H1 (cell line): ENCODE data around the gene LYRM4. TPM values are rescaled to one million over a fixed set of nuclear protein-coding genes. Genes with fewer than 3 reads are reported as not detected.

Experiments used
- CTCF ChIA-PET: fragments of 300-600 bp; sonication (Branson Sonifier 250); formaldehyde crosslinking; loops from one replicate; lab custom pipeline; 2021; ENCODE audit not compliant: partially characterized antibody; lab: Charles Lee
- POLR2A ChIA-PET: fragments of 300-600 bp; sonication (Branson Sonifier 250); formaldehyde crosslinking; loops from one replicate; lab custom pipeline; 2021; ENCODE audit warnings: inconsistent platforms; ENCODE audit not compliant: partially characterized antibody; lab: Charles Lee
- DNase-seq, 2 experiments: peaks; one replicate each; pipeline versions ENCODE4 v3.0.0 to v3.0.0-alpha.2; 2010 to 2022; ENCODE audit warnings: low spot score in 2 of 2, low read depth in 1 of 2, mixed read lengths in 1 of 2
- FAIRE-seq: peaks from 2 replicates; lab custom pipeline; 2011; peaks lifted over from hg19 to GRCh38; lab: Jason Lieb, UNC
- H2AFZ ChIP-seq: 2 replicates; pipeline ENCODE4 v1.8.1; 2012; ENCODE audit warnings: low read length, inconsistent platforms
- H2AK5ac ChIP-seq: 2 replicates; pipeline ENCODE4 v1.6.1; 2013; ENCODE audit warnings: low read depth, low read length
- H2BK120ac ChIP-seq: replicated peaks from 2 replicates; pipeline ENCODE3; 2013; ENCODE audit warnings: low read depth, low read length, inconsistent platforms
- H2BK12ac ChIP-seq: 2 replicates; pipeline ENCODE4 v1.6.1; 2013; ENCODE audit warnings: low read depth, low read length
- H2BK15ac ChIP-seq: 2 replicates; pipeline ENCODE4 v1.6.1; 2013; ENCODE audit warnings: low read length
- H2BK20ac ChIP-seq: 2 replicates; pipeline ENCODE4 v1.6.1; 2013; ENCODE audit warnings: low read length
- H2BK5ac ChIP-seq: 2 replicates; pipeline ENCODE4 v1.6.1; 2013; ENCODE audit warnings: low read depth, low read length
- H3K14ac ChIP-seq: 2 replicates; pipeline ENCODE4 v1.6.1; 2013; ENCODE audit warnings: inconsistent platforms; ENCODE audit not compliant: insufficient read length
- H3K18ac ChIP-seq: 2 replicates; pipeline ENCODE4 v1.6.1; 2013; ENCODE audit warnings: low read length; ENCODE audit errors: extremely low read depth
- H3K23ac ChIP-seq: 2 replicates; pipeline ENCODE4 v1.6.1; 2013; ENCODE audit warnings: inconsistent platforms; ENCODE audit not compliant: insufficient read length
- H3K23me2 ChIP-seq: 2 replicates; pipeline ENCODE4 v1.6.1; 2013; ENCODE audit warnings: low read depth, low read length
- H3K27ac ChIP-seq: 2 replicates; pipeline ENCODE4 v1.6.1; 2011; ENCODE audit warnings: low read depth, low read length, inconsistent platforms
- H3K27me3 ChIP-seq, 4 experiments: replicated peaks in 1 of 4; 1 replicate in 1 of 4; 2 replicates in 3 of 4; pipeline versions ENCODE4 v1.6.1 to v1.8.1; 2011 to 2013; ENCODE audit warnings: low read length in 3 of 4, mild to moderate bottlenecking in 3 of 4, inconsistent platforms in 2 of 4, mixed read lengths in 2 of 4, moderate library complexity in 1 of 4; ENCODE audit not compliant: control insufficient read depth in 3 of 4, insufficient read depth in 3 of 4; ENCODE audit errors: extremely low read depth in 1 of 4
- H3K36me3 ChIP-seq, 4 experiments: 2 replicates each; pipeline versions ENCODE4 v1.6.1 to v1.8.1; 2011 to 2013; ENCODE audit warnings: mild to moderate bottlenecking in 4 of 4, low read length in 3 of 4, moderate library complexity in 2 of 4, control low read depth in 1 of 4, inconsistent platforms in 1 of 4; ENCODE audit not compliant: insufficient read depth in 4 of 4, control insufficient read depth in 2 of 4
- H3K4ac ChIP-seq: replicated peaks from 2 replicates; pipeline ENCODE3; 2013; ENCODE audit warnings: low read length, low read depth, mixed read lengths, inconsistent platforms; ENCODE audit not compliant: insufficient read length
- H3K4me1 ChIP-seq, 4 experiments: replicated peaks in 1 of 4; 1 replicate in 1 of 4; 2 replicates in 3 of 4; pipeline versions ENCODE4 v1.6.1 to v1.8.1; 2011 to 2013; ENCODE audit warnings: low read length in 3 of 4, inconsistent platforms in 2 of 4, mixed read lengths in 1 of 4; ENCODE audit not compliant: insufficient read depth in 4 of 4, control insufficient read depth in 3 of 4
- H3K4me2 ChIP-seq, 2 experiments: 2 replicates each; pipeline versions ENCODE4 v1.6.1 to v1.8.1; 2011 to 2013; ENCODE audit warnings: low read depth in 2 of 2, low read length in 2 of 2, control low read depth in 1 of 2, inconsistent platforms in 1 of 2, mild to moderate bottlenecking in 1 of 2; ENCODE audit not compliant: insufficient read depth in 1 of 2
- H3K4me3 ChIP-seq, 4 experiments: fragments of 200-600, 300-600 bp in 1 of 4; sonication (generic), shearing (Covaris generic), sonication (Bioruptor Twin) in 1 of 4; 2 replicates each; pipeline versions ENCODE4 v1.5.1 to v1.8.1; 2011 to 2016; ENCODE audit warnings: low read length in 4 of 4, low read depth in 3 of 4, control low read depth in 2 of 4, inconsistent platforms in 2 of 4, mild to moderate bottlenecking in 2 of 4, mixed read lengths in 1 of 4, moderate library complexity in 1 of 4; ENCODE audit not compliant: insufficient read depth in 2 of 4; ENCODE audit errors: extremely low read depth in 1 of 4
- H3K56ac ChIP-seq: replicated peaks from 2 replicates; pipeline ENCODE3; 2013; ENCODE audit warnings: low read depth, mild to moderate bottlenecking, mixed read lengths, low read length, inconsistent platforms; ENCODE audit not compliant: insufficient read length
- H3K79me1 ChIP-seq: 2 replicates; pipeline ENCODE4 v1.6.1; 2013; ENCODE audit warnings: low read depth, low read length, control low read depth
- H3K79me2 ChIP-seq, 2 experiments: 2 replicates each; pipeline versions ENCODE4 v1.6.1 to v1.8.1; 2012 to 2013; ENCODE audit warnings: low read length in 2 of 2, mild to moderate bottlenecking in 2 of 2, inconsistent platforms in 1 of 2; ENCODE audit not compliant: insufficient read depth in 2 of 2, control insufficient read depth in 1 of 2
- H3K9ac ChIP-seq, 4 experiments: replicated peaks in 1 of 4; 1 replicate in 1 of 4; 2 replicates in 3 of 4; pipeline versions ENCODE4 v1.6.1 to v1.8.1; 2011 to 2013; ENCODE audit warnings: low read depth in 3 of 4, low read length in 3 of 4, control low read depth in 2 of 4, mild to moderate bottlenecking in 2 of 4, moderate library complexity in 2 of 4, inconsistent platforms in 1 of 4; ENCODE audit errors: extremely low read depth in 1 of 4
- H3K9me3 ChIP-seq, 2 experiments: 2 replicates each; pipeline versions ENCODE4 v1.6.1 to v1.8.1; 2012 to 2013; ENCODE audit warnings: mild to moderate bottlenecking in 2 of 2, moderate library complexity in 2 of 2, control low read depth in 1 of 2, inconsistent platforms in 1 of 2, low read depth in 1 of 2, low read length in 1 of 2, mixed read lengths in 1 of 2; ENCODE audit not compliant: insufficient read depth in 2 of 2
- H4K20me1 ChIP-seq, 2 experiments: replicated peaks in 1 of 2; 2 replicates each; pipeline versions ENCODE3 to v1.8.1; 2011 to 2013; ENCODE audit warnings: inconsistent platforms in 2 of 2, low read length in 2 of 2, mild to moderate bottlenecking in 1 of 2; ENCODE audit not compliant: insufficient read depth in 2 of 2, control insufficient read depth in 1 of 2
- H4K5ac ChIP-seq: 2 replicates; pipeline ENCODE4 v1.6.1; 2013; ENCODE audit warnings: low read length, low read depth, mixed read lengths, inconsistent platforms; ENCODE audit not compliant: insufficient read length
- H4K8ac ChIP-seq: 2 replicates; pipeline ENCODE4 v1.8.0; 2013; ENCODE audit warnings: mild to moderate bottlenecking, moderate library complexity, low read length, inconsistent platforms; ENCODE audit not compliant: insufficient read depth; ENCODE audit errors: extremely low read depth
- H4K91ac ChIP-seq: replicated peaks from 2 replicates; pipeline ENCODE3; 2013; ENCODE audit warnings: low read length, mixed read lengths, inconsistent platforms; ENCODE audit not compliant: insufficient read length
- CBX8 ChIP-seq: fragments of 300-800, 300-1000 bp; sonication (generic); IDR thresholded peaks from 2 replicates; pipeline ENCODE4 v1.7.1; 2016; ENCODE audit warnings: low read depth, low read length, borderline replicate concordance
- CEBPB ChIP-seq: IDR thresholded peaks from 2 replicates; pipeline ENCODE4 v1.6.1; 2012; ENCODE audit warnings: low read depth, low read length
- CREB1 ChIP-seq: IDR thresholded peaks from 2 replicates; pipeline ENCODE4 v1.6.1; 2012; ENCODE audit warnings: inconsistent platforms
- HDAC6 ChIP-seq: IDR thresholded peaks from one replicate; pipeline ENCODE4 v1.7.1; 2012; ENCODE audit warnings: low read depth, mild to moderate bottlenecking, inconsistent platforms, low read length, moderate library complexity
- KDM4A ChIP-seq: IDR thresholded peaks from one replicate; pipeline ENCODE4 v1.7.1; 2012; ENCODE audit warnings: low read depth, mild to moderate bottlenecking, moderate library complexity, low read length, inconsistent platforms; ENCODE audit not compliant: severe bottlenecking
- MAFK ChIP-seq: IDR thresholded peaks from 2 replicates; pipeline ENCODE4 v1.6.1; 2012; ENCODE audit warnings: low read depth, mild to moderate bottlenecking, improper control_type of control experiment, low read length
- MAX ChIP-seq: IDR thresholded peaks from 2 replicates; pipeline ENCODE4 v1.6.1; 2012; ENCODE audit warnings: inconsistent platforms
- RAD21 ChIP-seq, 2 experiments: IDR thresholded peaks in 1 of 2; conservative IDR thresholded peaks in 1 of 2; 2 replicates each; pipeline ENCODE4 v1.6.1; 2011; ENCODE audit warnings: low read depth in 2 of 2, low read length in 2 of 2, improper control_type of control experiment in 1 of 2, inconsistent platforms in 1 of 2, mild to moderate bottlenecking in 1 of 2, moderate library complexity in 1 of 2
- RBBP5 ChIP-seq: IDR thresholded peaks from 2 replicates; pipeline ENCODE4 v1.7.1; 2012; ENCODE audit warnings: low read depth, mild to moderate bottlenecking, inconsistent platforms, low read length, moderate library complexity, borderline replicate concordance
- RXRA ChIP-seq: IDR thresholded peaks from 2 replicates; pipeline ENCODE4 v1.6.1; 2011; ENCODE audit warnings: low read depth, mild to moderate bottlenecking, low read length, moderate library complexity; ENCODE audit not compliant: insufficient read depth
- SP1 ChIP-seq: IDR thresholded peaks from 2 replicates; pipeline ENCODE4 v1.6.1; 2011; ENCODE audit warnings: low read depth, low read length
- SP4 ChIP-seq: IDR thresholded peaks from 2 replicates; pipeline ENCODE4 v1.6.1; 2012; ENCODE audit warnings: low read length, inconsistent platforms
- SRF ChIP-seq: IDR thresholded peaks from 2 replicates; pipeline ENCODE4 v1.6.1; 2011; ENCODE audit warnings: mild to moderate bottlenecking, low read depth, low read length, moderate library complexity
- WGBS, 2 experiments: shearing (Covaris generic) in 1 of 2; methylation state at CpG; one replicate each; pipeline versions ENCODE4 v1.1.6 to v1.1.7; 2013 to 2015; ENCODE audit warnings: low lambda C conversion rate in 2 of 2, mixed read lengths in 2 of 2, inconsistent platforms in 1 of 2, low coverage in 1 of 2, missing lambda C conversion rate in 1 of 2; ENCODE audit not compliant: insufficient replicate concordance in 2 of 2, insufficient coverage in 1 of 2, insufficient read length in 1 of 2; ENCODE audit errors: extremely low coverage in 1 of 2, missing lambda C conversion rate in 1 of 2; 5-methylcytosine and 5-hydroxymethylcytosine counted together
- polyA plus RNA-seq, 7 experiments: library from polyadenylated mRNA; depleted of rRNA in 3 of 7; stranded (reverse) in 5 of 7; unstranded in 2 of 7; fragments of >200 nt in 5 of 7; fragments of 200-250 nt in 2 of 7; gene quantifications; 1 replicate in 5 of 7; 2 replicates in 1 of 7; 4 replicates in 1 of 7; pipeline versions ENCODE4 v1.2.1 to v1.2.3, GENCODE V29; 2011 to 2013; ENCODE audit warnings: missing spikeins in 2 of 7, mixed read lengths in 2 of 7
- total RNA-seq: library from RNA; stranded (reverse); fragmentation: NEBNext Ultra II Directional; extraction: Animal tissue kit (Norgen Biotek cat#: 25700); gene quantifications from 2 replicates; pipeline ENCODE4 v1.2.1, GENCODE V29; 2021
- TF ChIP-seq, protein P1 (sequence below): IDR thresholded peaks from 2 replicates; pipeline ENCODE4 v1.6.1; 2011; ENCODE audit warnings: low read length, improper control_type of control experiment

Gene LYRM4
- total and polyA plus RNA-seq, 2 of the 8 experiments (the other 6 are each of a cell fraction or from before 2014, with no cell fraction given) = 56.6 to 62.8 TPM

GRCh38 chr6:5156627-5157026 is 104.1 kb downstream of the LYRM4 start:
- ChIA-PET POLR2A (interaction anchor here (1.1 kb wide), 1 partner anchor 18 kb away, joined by 5 read pairs; no protein-coding TSS in a partner anchor), CTCF (interaction anchor here (1.0 to 1.9 kb wide), 5 partner anchors 11 to 21 kb away, joined by 3 to 17 read pairs (median 4); no protein-coding TSS in a partner anchor)
- Histone ChIP-seq H3K4me3 (no peak overlapping the region), H2BK120ac (no peak overlapping the region), H4K20me1 (peaks cover 0 to 5% of the 10 kb centered on the region in 2 experiments), H2AK5ac (no peak overlapping the region), H3K4ac (no peak overlapping the region), H3K27ac (no peak overlapping the region), H3K18ac (no peak overlapping the region), H2BK12ac (no peak overlapping the region), H3K23ac (no peak overlapping the region), H2BK20ac (no peak overlapping the region), H3K23me2 (no peaks in the 10 kb centered on the region), H3K4me2 (no peak overlapping the region), H4K5ac (no peak overlapping the region), H3K9ac (no peak overlapping the region), H2AFZ (no peak overlapping the region), H3K36me3 (no peaks in the 10 kb centered on the region), H4K8ac (no peak overlapping the region), H3K79me2 (no peaks in the 10 kb centered on the region), H3K79me1 (no peaks in the 10 kb centered on the region; the same call in 1 of the 2 replicates), H2BK5ac (no peak overlapping the region), H3K14ac (no peak overlapping the region), H2BK15ac (no peak overlapping the region), H3K9me3 (no peaks in the 10 kb centered on the region), H4K91ac (no peak overlapping the region), H3K56ac (no peak overlapping the region), H3K4me1 (no peaks in the 10 kb centered on the region), H3K27me3 (no peaks in the 10 kb centered on the region)
- WGBS, 2 experiments = 86% methylated on average over 5 of the region's 5 CpGs; no CpG with 5 or more reads in 1 of the 2 experiments
- no peak for FAIRE-seq
- no peak for DNase-seq
- TF ChIP-seq RAD21 (IDR thresholded peaks at IDR 0.05 in 1 of 2, conservative IDR thresholded peaks at IDR 0.05 in 1 of 2; ENCODE audit: low read depth in 2 of 2, low read length in 2 of 2) (no peak), MAX (no peak), CBX8 (no peak), KDM4A (no peak), RXRA (no peak), CEBPB (no peak), SRF (no peak), CREB1 (no peak), HDAC6 (no peak), SP1 (no peak), RBBP5 (no peak), SP4 (no peak), MAFK (no peak)
- TF ChIP-seq, protein P1, sequence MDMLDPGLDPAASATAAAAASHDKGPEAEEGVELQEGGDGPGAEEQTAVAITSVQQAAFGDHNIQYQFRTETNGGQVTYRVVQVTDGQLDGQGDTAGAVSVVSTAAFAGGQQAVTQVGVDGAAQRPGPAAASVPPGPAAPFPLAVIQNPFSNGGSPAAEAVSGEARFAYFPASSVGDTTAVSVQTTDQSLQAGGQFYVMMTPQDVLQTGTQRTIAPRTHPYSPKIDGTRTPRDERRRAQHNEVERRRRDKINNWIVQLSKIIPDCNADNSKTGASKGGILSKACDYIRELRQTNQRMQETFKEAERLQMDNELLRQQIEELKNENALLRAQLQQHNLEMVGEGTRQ = no peak
